SK-MEL-5 (cell line): ENCODE data around the gene TRIM7. TPM values are rescaled to one million over a fixed set of nuclear protein-coding genes. Genes with fewer than 3 reads are reported as not detected.

Source experiments
- DNase-seq: peaks from one replicate; pipeline ENCODE4 v3.0.0-alpha.2; 2016; ENCODE audit warnings: low read depth, low spot score
- in situ Hi-C: cut with HindIII; loops from 2 replicates; pipeline ENCODE4 v1.10.0; 2016; ENCODE audit warnings: low sequenced_read_pairs, high pct_unique_total_duplicates, low pct_unique_long_range_greater_than_20kb
- total RNA-seq: library from RNA; depleted of rRNA; stranded (reverse); fragments of >200 nt; shearing (Covaris generic); gene quantifications from 2 replicates; pipeline ENCODE4 v1.2.3, GENCODE V29; 2014

Gene TRIM7
- total RNA-seq, 1 experiment from 2014 or later, result 6.8 TPM

DNA sequence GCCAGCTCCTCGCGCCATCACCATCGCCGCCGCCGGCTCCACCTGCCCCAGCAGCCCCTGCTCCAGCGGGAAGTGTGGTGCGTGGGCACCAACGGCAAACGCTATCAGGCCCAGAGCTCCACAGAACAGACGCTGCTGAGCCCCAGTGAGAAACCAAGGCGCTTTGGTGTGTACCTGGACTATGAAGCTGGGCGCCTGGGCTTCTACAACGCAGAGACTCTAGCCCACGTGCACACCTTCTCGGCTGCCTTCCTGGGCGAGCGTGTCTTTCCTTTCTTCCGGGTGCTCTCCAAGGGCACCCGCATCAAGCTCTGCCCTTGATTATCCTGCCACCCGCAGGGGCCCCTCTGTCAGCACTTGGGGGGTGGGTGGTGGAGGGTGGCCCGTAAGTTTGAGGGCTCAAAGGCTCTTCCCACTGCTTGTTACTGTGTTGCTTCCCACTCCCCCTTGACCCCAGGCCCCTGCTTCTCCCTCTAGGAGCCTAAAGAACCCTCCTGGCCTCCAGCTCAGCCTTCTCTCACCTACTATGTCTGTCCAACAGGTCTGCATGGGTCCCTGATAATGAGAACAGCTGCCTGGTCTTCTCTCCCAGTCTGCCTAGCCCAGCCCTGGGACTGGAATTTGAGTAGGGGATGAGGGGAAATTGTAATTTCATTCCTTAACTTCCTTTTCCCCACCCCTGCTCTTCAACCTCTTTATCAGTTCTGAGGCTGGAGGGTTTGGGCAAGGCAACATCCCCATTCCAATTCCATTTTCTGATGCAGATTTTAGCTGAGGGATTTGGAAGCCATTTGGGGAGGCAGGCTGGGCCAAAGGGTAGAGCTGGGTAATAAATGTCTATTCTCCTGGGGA is 29.7 kb upstream of the TRIM7 start:
- no peak for DNase-seq
- in situ Hi-C loops, result no loop called here

DNA sequence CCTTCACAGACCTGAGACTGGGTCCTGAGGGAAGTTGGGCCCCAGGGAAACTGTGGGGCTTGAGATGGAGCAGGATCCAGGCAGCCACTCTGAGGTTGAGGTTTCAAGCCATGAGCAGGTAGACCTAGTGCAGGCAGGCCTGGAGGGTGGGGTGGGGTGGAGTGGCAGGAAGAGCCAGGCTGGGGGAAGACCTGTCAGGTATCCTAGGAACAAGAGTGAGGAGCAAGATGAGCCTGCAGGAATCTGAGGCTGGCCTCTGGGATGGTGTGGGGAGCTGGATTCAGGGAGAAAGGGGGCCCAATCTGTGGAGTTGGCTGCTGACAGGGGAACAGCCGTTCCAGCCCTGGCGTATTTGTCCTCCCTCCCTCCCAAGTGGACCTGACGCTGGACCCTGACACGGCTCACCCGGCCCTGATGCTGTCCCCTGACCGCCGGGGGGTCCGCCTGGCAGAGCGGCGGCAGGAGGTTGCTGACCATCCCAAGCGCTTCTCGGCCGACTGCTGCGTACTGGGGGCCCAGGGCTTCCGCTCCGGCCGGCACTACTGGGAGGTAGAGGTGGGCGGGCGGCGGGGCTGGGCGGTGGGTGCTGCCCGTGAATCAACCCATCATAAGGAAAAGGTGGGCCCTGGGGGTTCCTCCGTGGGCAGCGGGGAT is 28.9 kb upstream of the TRIM7 start:
- in situ Hi-C loops, result no loop called here
- DNase-seq, result no peak

DNA sequence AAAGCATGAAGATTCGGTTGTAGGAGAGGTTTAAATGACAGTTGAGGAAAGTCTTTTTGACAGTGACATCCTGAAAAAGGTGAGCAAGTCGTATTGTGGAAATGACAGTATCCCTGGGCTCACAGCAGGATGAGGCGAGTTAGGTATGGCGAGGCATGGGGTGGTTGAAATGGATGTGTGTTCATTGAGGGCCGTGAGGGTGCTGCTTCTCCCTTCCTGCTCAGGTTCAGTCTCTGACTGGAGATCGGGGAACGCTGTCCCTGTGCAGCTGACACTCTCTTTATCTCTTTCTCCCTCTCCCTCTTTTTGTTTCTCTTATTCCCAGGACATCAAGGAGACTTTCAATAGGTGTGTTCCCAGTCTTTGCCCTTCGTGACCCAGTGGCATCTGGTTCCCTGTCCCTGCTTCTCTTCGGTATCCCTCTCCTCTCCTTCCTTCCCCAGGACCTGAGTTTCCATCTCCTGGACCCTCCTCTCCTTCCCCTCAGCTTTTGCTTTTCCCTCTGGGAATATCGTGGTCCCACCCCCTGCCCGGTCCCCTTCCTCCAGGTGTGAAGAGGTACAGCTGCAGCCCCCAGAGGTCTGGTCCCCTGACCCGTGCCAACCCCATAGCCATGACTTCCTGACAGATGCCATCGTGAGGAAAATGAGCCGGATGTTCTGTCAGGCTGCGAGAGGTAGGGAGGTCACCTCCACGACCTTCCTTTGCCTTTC is 28.2 kb upstream of the TRIM7 start:
- in situ Hi-C loops, result no loop called here
- DNase-seq, result no peak

DNA sequence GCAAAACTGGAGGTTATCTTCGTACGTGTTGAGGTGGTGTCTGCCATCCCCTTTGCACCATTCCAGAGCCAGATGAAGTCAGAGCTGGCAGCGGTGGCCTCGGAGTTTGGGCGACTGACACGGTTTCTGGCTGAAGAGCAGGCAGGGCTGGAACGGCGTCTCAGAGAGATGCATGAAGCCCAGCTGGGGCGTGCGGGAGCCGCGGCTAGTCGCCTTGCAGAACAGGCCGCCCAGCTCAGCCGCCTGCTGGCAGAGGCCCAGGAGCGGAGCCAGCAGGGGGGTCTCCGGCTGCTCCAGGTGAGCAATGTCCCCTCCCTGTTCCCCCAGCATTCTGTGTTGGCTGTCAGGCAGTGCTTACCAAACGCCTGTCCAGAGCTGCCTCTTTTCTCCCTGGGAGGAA is 27.6 kb upstream of the TRIM7 start:
- in situ Hi-C loops, result no loop called here

DNA sequence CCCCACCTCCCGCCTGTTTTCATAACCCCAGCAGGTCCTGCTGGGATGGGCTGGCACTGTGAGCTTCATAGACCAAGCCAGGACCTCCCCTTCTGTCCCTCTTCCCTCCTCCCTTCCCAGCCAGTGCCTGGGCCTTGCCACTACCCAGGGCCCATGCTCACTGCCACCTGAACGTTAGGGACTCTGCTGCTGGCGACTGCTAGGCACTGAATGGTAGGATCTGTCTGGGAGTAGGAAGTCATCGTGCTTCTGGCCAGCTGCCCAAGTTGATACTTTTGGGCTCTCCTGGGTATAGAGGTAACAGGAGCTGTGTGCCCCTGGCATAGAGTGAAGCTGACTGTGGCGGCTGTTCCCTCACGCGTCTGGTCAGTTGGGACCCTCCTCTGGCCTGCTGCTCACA is 26.4 kb upstream of the TRIM7 start:
- DNase-seq, result no peak
- in situ Hi-C loops, result no loop called here

More for the DNA sequence above, 27.6 kb upstream of the TRIM7 start:
- no peak for DNase-seq

DNA sequence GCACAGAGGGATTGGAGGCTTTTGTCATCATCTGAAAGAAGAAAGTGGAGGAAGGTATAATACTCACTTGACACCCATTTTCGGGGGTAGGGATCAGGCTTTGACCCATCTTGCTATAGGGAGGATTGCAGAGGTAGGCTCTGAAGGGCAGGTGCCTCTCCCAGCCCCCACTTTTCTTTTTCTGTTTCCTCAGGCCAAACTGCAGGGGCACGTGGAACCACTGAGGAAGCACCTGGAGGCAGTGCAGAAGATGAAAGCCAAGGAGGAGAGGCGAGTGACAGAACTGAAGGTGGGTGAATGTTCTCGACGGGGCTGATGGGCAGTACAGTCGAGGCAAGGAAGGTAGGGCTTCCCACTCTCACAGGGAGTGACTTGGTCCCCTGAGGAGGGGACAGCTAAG is 25.6 kb upstream of the TRIM7 start:
- DNase-seq, result no peak
- in situ Hi-C loops, result no loop called here

DNA sequence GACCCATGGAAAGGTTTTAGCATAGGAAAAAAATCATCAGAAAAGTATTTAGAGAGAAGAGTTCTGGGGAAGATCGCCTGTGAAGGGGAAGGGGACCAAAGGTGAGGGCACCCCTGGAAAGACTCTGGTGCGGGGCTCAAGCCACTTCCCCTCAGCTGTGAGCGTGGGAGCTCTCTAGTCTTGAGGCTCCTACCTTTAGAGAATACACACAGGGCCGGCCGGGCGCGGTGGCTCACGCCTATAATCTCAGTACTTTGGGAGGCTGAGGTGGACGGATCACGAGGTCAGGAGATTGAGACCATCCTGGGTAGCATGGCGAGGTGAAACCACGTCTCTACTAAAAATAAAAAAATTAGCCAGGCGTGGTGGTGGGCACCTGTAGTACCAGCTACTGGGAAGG is 25.0 kb upstream of the TRIM7 start:
- DNase-seq, result no peak
- in situ Hi-C loops, result no loop called here

DNA sequence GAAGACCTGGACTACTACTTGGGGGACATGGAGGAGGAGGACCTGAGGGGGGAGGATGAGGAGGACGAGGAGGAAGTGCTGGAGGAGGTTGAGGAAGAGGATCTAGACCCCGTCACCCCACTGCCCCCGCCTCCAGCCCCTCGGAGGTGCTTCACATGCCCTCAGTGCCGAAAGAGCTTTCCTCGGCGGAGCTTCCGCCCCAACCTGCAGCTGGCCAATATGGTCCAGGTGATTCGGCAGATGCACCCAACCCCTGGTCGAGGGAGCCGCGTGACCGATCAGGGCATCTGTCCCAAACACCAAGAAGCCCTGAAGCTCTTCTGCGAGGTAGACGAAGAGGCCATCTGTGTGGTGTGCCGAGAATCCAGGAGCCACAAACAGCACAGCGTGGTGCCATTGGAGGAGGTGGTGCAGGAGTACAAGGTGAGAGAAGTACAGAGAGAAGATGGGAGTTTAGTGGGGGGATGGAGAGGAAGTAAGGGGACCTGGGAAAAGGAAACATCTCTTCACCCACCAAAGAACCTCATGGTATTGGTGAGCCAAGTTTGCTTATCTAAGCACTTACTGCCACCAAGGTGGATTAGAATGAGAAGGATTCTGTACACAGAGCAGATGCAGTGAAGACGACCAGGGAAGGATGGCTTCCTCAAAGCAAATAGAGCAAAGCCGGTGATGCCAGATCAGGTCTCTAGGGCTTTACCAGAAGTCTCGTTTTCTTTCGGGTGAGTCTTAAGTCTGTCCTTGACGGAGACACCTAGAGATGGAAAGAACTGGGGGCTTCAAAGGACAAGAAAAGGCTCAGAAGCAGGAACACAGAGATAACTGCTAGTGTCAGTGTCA is 19.6 kb upstream of the TRIM7 start:
- no peak for DNase-seq
- in situ Hi-C loops, result no loop called here

DNA sequence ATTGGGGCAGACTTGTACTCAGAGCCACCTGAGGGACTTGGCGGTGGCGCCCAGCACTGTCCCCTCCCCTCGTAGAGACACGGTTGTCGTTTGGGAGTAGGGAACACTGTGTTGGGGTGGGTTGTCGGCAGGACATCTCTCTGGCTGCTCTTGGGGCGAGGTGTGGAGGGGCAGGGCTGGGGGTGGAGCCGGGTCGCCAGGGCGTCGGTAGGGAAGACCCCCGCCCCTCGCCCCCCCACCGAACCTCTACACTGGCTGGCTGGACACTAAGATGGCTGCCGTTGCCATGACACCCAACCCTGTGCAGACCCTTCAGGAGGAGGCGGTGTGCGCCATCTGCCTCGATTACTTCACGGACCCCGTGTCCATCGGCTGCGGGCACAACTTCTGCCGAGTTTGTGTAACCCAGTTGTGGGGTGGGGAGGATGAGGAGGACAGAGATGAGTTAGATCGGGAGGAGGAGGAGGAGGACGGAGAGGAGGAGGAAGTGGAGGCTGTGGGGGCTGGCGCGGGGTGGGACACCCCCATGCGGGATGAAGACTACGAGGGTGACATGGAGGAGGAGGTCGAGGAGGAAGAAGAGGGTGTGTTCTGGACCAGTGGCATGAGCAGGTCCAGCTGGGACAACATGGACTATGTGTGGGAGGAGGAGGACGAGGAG is 18.9 kb upstream of the TRIM7 start:
- in situ Hi-C loops, result no loop called here
- peak; percentile 46 for DNase-seq

DNA sequence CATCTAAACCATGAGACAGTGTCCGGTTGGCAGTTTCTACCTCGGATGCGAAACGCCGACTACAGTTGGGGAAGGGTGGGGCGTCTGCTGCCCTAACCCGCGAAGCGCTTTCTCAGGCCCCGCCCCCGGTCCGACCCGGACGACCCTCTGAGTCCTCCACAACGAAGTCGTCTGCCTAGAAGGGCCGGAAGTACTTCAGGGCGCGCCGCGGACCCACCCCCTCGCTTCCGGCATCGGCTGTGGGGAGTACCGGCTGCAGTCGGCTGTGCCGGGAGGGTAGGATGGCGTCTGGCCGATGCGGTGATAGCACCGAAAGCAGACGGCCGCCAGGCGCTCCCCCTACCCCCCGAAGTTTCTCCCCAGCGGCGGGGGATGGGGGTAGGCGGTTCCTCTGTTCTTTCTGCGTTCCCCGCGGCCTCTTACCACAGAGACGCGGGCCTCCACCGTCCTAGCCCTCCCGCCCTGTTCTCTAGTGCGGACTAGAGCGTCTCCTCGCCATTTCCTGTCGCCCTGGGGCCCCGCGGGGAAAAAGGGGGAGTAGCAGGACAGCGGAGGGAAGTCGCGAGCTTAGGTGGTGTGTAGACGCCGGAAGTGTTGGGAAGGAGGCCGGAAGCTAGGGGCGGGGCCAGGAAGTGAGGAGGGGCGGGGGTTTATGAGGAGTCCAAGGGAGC is 18.2 kb upstream of the TRIM7 start, which contains the start of gene TRIM41:
TSS of gene TRIM41 (plus strand) at position 224 of the 671 bp plus-strand sequence. CDS start 719 bp downstream, outside the sequence.
- in situ Hi-C loops, result no loop called here
- DNase-seq, result peak; percentile 96

DNA sequence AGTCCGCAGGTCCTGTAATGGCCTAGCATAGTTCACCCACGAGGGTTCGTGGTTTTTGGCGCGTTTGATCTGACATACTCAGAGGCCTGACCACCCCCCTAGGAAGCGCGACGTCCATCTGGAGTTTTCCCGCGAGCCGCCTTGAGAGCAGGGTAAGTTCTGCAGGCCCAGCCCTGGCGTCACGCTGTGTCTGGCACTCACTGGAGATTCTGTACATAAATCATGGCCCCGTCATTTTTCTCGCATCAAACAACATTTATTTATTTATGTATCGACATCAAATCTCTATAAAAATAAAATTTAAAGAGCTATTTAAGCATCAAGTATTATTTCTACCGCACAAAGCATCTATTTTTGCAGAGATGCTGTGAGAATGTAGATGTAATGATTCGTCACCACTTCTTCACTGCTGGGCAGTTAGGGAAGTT is 17.6 kb upstream of the TRIM7 start:
- DNase-seq, result no peak
- in situ Hi-C loops, result no loop called here

DNA sequence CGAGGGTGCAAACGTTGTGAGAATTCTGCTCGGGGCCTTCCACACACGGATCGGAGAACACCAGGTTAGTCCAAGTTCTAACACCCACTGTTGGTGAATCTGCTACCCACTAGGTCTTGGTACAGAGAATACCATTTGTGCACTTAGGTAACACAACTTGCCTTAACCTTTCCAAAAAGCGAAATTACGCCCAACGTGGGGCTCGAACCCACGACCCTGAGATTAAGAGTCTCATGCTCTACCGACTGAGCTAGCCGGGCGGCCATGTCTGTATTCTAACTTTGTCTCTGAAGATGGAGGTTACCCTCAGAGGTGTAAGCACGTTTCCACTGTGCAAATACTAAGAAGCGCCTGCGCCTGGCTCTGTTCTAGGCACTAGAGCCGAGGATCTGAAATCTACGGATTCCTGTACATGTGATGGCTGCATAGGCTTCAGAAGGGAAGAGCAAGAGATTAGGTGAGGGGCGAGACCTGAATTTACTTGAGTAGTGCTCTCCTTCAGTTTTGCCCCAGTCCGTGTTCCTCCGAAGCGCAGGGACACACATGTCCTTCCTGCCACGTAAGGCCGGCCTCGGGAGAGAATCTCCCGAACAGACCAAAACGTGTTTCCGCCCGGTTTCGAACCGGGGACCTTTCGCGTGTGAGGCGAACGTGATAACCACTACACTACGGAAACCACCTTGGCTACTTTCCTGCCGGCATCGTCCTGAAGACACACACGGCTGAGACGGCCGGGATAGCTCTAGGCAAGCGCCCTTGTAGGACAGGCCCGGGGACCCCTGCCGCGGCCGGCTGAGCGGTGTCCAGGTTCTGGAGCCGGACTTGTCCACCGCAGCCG is 17.0 kb upstream of the TRIM7 start:
- in situ Hi-C loops, result no loop called here
- peak; percentile 94 for DNase-seq

DNA sequence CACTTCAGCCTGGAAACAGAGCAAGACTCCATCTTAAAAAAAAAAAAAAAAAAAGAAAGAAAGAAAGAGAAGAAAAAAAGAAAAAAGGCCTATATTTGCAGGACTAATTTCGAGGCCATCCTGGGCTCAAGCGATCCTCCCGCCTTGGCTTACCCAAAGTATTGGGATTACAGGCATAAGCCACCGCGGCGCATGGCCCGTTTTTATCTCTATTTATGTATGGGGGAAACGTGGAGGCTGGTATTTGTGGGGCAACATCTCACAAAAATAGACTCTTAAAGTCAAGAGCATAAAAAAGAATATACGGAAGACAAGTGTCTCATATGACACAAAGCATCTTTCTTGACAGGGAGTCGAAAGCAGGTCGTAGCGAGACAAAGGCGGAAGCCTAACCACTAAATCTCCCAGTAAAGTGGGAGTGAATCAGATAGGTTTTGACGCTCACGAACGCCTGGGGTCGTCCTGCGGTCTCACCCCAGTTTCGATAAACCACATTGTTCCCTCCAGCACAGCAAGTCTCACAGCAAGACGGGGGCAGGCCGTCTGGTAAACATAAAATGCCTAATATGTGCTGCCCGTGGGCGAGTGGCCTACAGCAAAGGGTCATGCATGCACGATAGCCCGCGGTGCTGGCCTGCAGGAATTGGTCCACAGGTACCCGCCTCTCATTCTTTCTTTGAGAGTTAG is 16.3 kb upstream of the TRIM7 start:
- in situ Hi-C loops, result no loop called here
- DNase-seq, result no peak

DNA sequence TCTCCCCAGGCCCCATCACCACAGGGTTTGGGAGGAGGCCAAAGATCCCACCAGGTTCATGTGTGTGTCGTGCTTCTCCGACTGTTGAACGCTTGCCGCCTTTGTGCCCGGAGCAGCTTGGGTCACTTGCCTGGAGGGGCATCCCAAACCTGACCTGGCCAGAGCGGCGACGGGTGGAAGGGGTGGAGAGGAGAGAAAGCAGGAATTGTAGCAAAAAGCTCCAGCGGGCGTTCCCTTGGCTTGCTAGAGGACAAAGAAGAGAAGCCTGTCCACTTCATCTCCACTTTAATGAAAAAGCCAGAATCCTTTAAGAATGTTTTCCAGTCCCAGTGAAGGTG is 15.2 kb upstream of the TRIM7 start:
- in situ Hi-C loops, result no loop called here
- DNase-seq, result no peak
